NCI-H524 treated with DMSO at 0.1 percent for 48 hours (cell line): ENCODE results near the gene PSME1.

Experiments used
- DNase-seq: peaks from one replicate; lab custom pipeline; 2025; lab: John Stamatoyannopoulos, UW

Gene PSME1

GRCh38 chr14:24135834-24136683, at the start of gene PSME1:
TSS of gene PSME1 (plus strand) at chr14:24136194. CDS start at chr14:24136263, 69 bp downstream.
- peak; percentile 73 for DNase-seq

DNA sequence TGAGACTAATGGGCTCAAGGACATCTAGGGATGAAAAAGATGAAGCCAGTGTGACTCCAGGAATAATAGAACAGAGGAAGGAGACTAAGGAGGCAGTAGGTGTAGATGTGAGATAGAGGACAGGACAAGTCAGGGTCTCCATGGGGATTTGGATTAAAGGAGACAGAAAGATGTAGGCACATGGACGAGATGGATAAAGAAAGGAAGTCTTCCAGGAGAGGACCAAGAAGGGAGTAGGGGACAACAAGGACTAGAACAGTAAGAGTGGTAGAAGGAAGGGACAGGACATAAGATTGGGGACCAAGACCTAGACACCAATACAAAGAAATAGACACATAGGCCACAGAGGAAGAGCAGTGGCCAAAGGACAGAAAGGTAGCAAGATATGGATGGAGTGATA, 49.0 kb upstream of the PSME1 start:
- DNase-seq, result no peak

- no peak for DNase-seq
Measured at GRCh38 chr14:24088095-24088494, 47.9 kb upstream of the PSME1 start.

- DNase-seq, result no peak
Measured at GRCh38 chr14:24089890-24090289, 46.1 kb upstream of the PSME1 start.

DNA sequence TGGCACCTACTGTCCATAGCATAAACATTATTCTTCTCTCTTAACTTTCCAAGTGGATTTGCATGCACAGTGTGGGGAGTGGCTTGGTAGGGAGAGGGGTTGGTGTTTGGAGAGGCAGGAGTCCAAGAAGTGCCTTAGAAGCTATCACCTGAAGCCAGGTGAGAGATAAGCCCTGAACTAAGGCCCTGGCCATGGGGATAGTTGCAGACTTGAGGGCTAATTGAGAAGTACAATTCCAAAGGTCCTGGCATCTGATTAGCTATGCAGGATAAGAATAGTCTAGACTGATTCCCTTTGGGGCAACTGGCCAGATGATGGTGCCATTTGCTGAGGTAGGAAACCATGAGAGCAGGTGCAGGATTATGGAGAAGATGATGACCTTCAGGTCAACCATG, 43.9 kb upstream of the PSME1 start:
- DNase-seq, result no peak

DNA sequence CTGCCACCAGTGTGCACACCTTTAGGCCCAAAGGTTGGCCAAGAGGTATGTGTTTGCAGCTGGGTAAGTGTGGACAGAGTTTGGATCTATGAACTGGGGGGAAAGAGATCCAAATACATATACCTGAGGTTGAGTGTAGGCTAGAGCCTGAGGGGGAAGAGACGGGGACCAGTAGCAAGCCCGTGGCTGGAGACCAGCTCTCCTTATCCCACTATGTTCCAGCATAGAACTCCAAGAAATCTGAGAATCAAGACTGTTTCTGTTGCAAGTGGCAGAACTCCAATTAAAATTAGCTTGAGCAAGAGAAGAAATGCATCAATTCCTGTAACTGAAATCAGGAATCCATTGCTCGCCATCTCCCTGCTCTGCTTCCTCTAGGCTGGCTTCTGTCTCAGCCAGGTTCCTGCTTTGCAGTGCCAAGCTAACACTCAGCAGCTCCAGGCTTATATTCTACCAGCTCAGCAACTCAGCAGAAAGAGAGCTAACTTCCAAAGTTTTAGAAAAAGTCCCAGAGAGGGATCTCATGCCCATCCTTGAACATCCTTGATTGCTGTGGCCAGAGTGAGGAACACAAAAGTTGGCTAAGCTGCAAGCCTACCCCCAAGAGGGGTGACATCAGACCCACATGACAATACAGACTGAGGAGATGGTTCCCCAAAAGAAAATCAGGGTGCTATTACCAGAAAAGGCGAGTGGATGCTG, 43.3 kb upstream of the PSME1 start:
- no peak for DNase-seq

GRCh38 chr14:24093207-24093900, 42.6 kb upstream of the PSME1 start:
- no peak for DNase-seq

GRCh38 chr14:24093901-24094840, 41.8 kb upstream of the PSME1 start, which contains the start of gene PCK2:
TSS of gene PCK2 (plus strand) at chr14:24094311. CDS start at chr14:24094406, 95 bp downstream.
- peak; percentile 75 for DNase-seq

- no peak for DNase-seq
Measured at GRCh38 chr14:24094841-24095270, 41.1 kb upstream of the PSME1 start.

GRCh38 chr14:24095271-24096068, 40.5 kb upstream of the PSME1 start:
- DNase-seq, result no peak

- DNase-seq, result no peak
Measured at GRCh38 chr14:24096545-24097181, 39.3 kb upstream of the PSME1 start.

GRCh38 chr14:24098229-24098926, 37.6 kb upstream of the PSME1 start:
- DNase-seq, result no peak

- DNase-seq, result no peak
Measured at GRCh38 chr14:24098927-24099813, 36.8 kb upstream of the PSME1 start.

DNA sequence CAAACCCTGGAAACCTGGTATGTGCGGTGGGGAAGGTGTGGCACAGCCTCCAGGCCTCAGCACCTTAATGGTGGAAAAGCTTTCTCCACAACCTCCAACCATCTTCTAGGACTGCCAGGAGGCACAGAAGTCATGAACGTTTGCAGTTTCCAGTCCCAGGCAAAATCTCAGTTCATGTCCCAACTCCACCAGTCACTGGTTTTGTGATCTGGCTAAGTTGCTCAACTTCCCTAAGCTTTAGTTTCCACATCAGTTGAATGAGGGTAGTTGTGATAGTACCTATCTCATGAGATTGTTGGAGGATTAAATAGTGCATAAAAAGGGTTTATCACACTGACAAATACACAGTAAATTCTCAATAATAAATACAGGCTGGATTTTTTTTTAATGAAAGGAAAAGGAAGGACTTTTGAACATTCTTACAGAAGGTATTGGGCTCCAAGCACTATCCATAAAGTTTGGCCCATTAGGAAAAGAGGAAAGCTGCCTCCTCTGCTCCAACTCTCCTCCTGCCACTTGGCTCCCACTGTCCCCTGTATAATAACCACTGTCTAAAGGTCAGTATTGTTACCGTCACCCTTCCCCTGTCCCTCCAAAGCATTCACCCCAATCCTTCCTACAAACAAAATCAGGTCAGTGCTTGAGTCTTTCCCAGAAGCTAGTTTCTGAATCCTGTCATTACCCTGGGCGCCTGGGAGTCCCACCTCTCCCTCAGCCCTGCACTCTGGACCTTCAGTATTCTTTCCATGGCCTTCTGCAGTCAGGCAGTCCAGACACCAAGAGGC, 35.6 kb upstream of the PSME1 start:
- DNase-seq, result no peak

- no peak for DNase-seq
Measured at GRCh38 chr14:24100982-24101494, 35.0 kb upstream of the PSME1 start.

- DNase-seq, result no peak
Measured at GRCh38 chr14:24102357-24103048, 33.5 kb upstream of the PSME1 start.

GRCh38 chr14:24103451-24103850, 32.5 kb upstream of the PSME1 start:
- no peak for DNase-seq
